OCI-LY1 (cell line): ENCODE results near the gene ANKRD33B.

Experiments
- H2AFZ ChIP-seq: fragments of 200-600 bp; sonication (generic), shearing (Covaris generic); 2 replicates; pipeline ENCODE4 v1.6.0; 2014; ENCODE audit warnings: antibody characterized with exemption, mild to moderate bottlenecking, low read length
- H3F3A ChIP-seq: fragments of 200-600 bp; sonication (generic), shearing (Covaris generic); 2 replicates; pipeline ENCODE4 v1.6.0; 2014; ENCODE audit warnings: mild to moderate bottlenecking, antibody characterized with exemption, low read length, moderate library complexity; ENCODE audit not compliant: insufficient read depth
- H3K27ac ChIP-seq: fragments of 200-600 bp; sonication (generic); 2 replicates; pipeline ENCODE4 v1.5.1; 2014; ENCODE audit warnings: low read length, mixed run types, mild to moderate bottlenecking, low read depth; ENCODE audit not compliant: poor library complexity, severe bottlenecking
- H3K27me3 ChIP-seq: fragments of 200-600 bp; sonication (generic); 2 replicates; pipeline ENCODE4 v1.6.0; 2014; ENCODE audit warnings: antibody characterized with exemption, mild to moderate bottlenecking, low read length, moderate library complexity; ENCODE audit not compliant: insufficient read depth
- H3K36me3 ChIP-seq: fragments of 200-600 bp; sonication (generic); 2 replicates; pipeline ENCODE4 v1.6.1; 2014; ENCODE audit warnings: mild to moderate bottlenecking, antibody characterized with exemption, low read length, moderate library complexity, mixed read lengths; ENCODE audit not compliant: insufficient read depth
- H3K4me1 ChIP-seq: fragments of 200-600 bp; sonication (generic); 2 replicates; pipeline ENCODE4 v1.5.1; 2014; ENCODE audit warnings: mild to moderate bottlenecking, low read length, moderate library complexity; ENCODE audit not compliant: insufficient read depth, severe bottlenecking
- H3K4me2 ChIP-seq: fragments of 200-600 bp; sonication (generic), shearing (Covaris generic); 2 replicates; pipeline ENCODE4 v1.6.1; 2014; ENCODE audit warnings: low read length
- H3K4me3 ChIP-seq: fragments of 200-600 bp; sonication (generic); 2 replicates; pipeline ENCODE4 v1.5.1; 2014; ENCODE audit warnings: low read length, low read depth, mild to moderate bottlenecking, mixed read lengths; ENCODE audit not compliant: poor library complexity, severe bottlenecking
- H3K79me2 ChIP-seq: fragments of 200-600 bp; shearing (Covaris generic); 2 replicates; pipeline ENCODE4 v1.6.1; 2016; ENCODE audit warnings: mixed run types, low read length, mixed read lengths; ENCODE audit not compliant: insufficient read depth
- H3K9ac ChIP-seq: fragments of 200-600 bp; sonication (generic), shearing (Covaris generic); 2 replicates; pipeline ENCODE4 v1.6.1; 2014; ENCODE audit warnings: mild to moderate bottlenecking, low read length, mixed read lengths
- H3K9me2 ChIP-seq: fragments of 200-600 bp; sonication (generic), shearing (Covaris generic); 2 replicates; pipeline ENCODE4 v1.6.1; 2014; ENCODE audit warnings: low read depth, mild to moderate bottlenecking, low read length, mixed read lengths
- H3K9me3 ChIP-seq: fragments of 200-600 bp; shearing (Covaris generic); 2 replicates; pipeline ENCODE4 v1.6.1; 2014; ENCODE audit warnings: low read length, mixed read lengths
- H4K20me1 ChIP-seq: fragments of 200-600 bp; sonication (generic), shearing (Covaris generic); 2 replicates; pipeline ENCODE4 v1.6.0; 2016; ENCODE audit warnings: mild to moderate bottlenecking, low read length; ENCODE audit not compliant: insufficient read depth
- EZH2 ChIP-seq: fragments of 200-600 bp; sonication (generic), shearing (Covaris generic); IDR thresholded peaks from 2 replicates; pipeline ENCODE4 v1.8.0; 2017; ENCODE audit warnings: borderline replicate concordance, mixed run types, mild to moderate bottlenecking, antibody characterized with exemption, low read length, moderate library complexity, mixed read lengths
- TF ChIP-seq, protein P1 (sequence below): fragments of 200-600 bp; sonication (generic), shearing (Covaris generic); IDR thresholded peaks from 2 replicates; pipeline ENCODE4 v1.5.1; 2017; ENCODE audit warnings: mild to moderate bottlenecking, antibody characterized with exemption, low read length, moderate library complexity, mixed read lengths

The ANKRD33B gene

DNA sequence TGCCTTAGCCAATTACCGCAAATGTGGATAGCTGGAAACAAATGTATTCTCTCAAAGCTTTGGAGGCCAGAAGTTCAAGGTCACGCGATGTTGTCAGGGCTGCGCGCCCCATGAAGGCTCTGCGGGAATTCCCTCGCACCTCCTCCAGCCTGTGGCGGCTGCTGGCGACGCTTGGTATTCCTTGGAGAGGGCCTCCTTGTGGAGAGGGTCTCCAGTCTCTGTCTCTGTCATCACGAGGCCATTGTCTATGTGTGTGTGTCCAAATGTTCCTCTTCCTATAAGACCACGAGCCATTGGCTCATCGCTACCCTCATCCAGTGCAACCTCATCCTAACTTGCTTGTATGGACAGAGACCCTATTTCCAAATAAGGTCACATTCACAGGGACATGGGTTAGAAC, 97.5 kb downstream of the ANKRD33B start:
- Histone ChIP-seq H3K9ac (no peak overlapping the region), H3K4me1 (no peaks in the 10 kb centered on the region), H4K20me1 (no peaks in the 10 kb centered on the region), H3K9me3 (no peaks in the 10 kb centered on the region), H3K4me2 (no peak overlapping the region), H3K36me3 (no peaks in the 10 kb centered on the region), H3K27me3 (peaks cover 5% of the 10 kb centered on the region; the same call in 1 of the 2 replicates), H2AFZ (no peak overlapping the region), H3F3A (no peaks in the 10 kb centered on the region), H3K79me2 (no peaks in the 10 kb centered on the region), H3K27ac (no peak overlapping the region), H3K4me3 (no peak overlapping the region), H3K9me2 (no peaks in the 10 kb centered on the region)
- no peak for TF ChIP-seq EZH2
- TF ChIP-seq, protein P1, sequence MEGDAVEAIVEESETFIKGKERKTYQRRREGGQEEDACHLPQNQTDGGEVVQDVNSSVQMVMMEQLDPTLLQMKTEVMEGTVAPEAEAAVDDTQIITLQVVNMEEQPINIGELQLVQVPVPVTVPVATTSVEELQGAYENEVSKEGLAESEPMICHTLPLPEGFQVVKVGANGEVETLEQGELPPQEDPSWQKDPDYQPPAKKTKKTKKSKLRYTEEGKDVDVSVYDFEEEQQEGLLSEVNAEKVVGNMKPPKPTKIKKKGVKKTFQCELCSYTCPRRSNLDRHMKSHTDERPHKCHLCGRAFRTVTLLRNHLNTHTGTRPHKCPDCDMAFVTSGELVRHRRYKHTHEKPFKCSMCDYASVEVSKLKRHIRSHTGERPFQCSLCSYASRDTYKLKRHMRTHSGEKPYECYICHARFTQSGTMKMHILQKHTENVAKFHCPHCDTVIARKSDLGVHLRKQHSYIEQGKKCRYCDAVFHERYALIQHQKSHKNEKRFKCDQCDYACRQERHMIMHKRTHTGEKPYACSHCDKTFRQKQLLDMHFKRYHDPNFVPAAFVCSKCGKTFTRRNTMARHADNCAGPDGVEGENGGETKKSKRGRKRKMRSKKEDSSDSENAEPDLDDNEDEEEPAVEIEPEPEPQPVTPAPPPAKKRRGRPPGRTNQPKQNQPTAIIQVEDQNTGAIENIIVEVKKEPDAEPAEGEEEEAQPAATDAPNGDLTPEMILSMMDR = no peak

DNA sequence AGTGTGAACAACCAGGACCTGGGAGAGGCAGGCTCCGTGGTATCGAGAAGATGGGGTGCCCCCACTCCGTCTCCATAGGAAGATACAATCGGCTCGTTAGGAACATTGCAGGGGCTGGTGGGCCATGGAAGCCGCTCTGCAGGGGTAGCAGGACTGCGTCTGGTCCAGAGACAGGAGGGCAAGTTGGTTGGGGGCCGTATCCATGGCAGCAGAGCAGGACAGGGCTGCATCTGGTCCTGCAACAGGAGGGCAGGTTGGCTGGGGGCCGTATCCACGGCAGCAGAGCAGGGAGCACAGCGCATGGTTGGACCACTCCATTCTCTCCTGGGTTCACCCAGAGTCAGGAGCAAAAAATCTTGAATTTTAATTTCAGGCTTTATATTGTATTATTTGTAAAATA, 98.2 kb downstream of the ANKRD33B start:
- peaks cover 5% of the 10 kb centered on the region; the same call in 1 of the 2 replicates for H3K27me3 ChIP-seq
- H3K79me2 ChIP-seq = no peaks in the 10 kb centered on the region
- TF ChIP-seq EZH2 = no peak
- TF ChIP-seq, protein P1 = no peak
- no peak overlapping the region for H2AFZ ChIP-seq
- H3K27ac ChIP-seq = no peak overlapping the region
- H3K4me1 ChIP-seq = no peaks in the 10 kb centered on the region
- H3K9me2 ChIP-seq = no peaks in the 10 kb centered on the region
- no peaks in the 10 kb centered on the region for H3K9me3 ChIP-seq
- H3K4me3 ChIP-seq = no peak overlapping the region
- H3K36me3 ChIP-seq = no peaks in the 10 kb centered on the region
- H3K4me2 ChIP-seq = no peak overlapping the region
- no peaks in the 10 kb centered on the region for H3F3A ChIP-seq
- no peaks in the 10 kb centered on the region for H4K20me1 ChIP-seq
- H3K9ac ChIP-seq = no peak overlapping the region

DNA sequence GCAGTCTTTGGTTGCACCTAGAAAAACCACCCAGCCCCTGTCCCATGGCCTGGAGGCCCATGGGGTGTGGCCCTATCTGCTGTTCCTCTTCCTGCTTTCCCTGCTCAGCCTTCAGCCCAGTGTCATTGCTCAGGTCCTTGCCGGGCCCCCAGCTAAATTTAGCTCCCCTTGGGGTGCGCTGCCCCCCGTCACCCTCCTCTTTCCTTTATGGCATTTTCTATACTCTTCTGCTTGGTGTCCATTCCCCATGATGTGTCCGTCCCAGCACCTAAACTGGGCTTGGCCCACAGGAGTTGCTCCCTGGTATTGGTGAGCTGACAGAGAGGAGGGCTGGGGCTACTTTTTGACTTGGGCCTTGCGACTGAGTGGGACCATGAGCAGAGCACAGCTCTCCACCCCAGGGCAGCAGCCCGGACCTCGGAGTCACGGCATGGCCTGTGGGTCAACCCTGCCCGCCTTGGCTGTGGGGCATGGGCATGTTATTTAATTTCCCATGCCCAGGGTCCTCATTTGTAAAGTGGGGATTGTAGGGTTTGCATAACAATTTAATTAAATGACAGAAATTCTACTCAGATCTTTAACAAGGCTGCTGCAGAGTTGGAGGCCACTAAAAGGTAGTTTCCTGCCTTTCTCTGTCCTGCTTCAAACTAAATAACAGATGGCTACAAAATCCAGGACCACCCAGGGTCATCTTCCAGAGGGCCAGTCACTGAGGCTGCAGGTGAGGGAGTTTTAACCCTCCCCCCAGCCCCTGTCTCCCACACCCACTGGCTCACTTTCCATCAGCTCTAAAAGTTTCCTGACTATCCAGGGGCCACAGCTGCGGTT, 99.0 kb downstream of the ANKRD33B start:
- no peaks in the 10 kb centered on the region for H3K79me2 ChIP-seq
- no peak overlapping the region for H3K4me2 ChIP-seq
- H3K27ac ChIP-seq = no peak overlapping the region
- no peaks in the 10 kb centered on the region for H3K36me3 ChIP-seq
- H4K20me1 ChIP-seq = no peaks in the 10 kb centered on the region
- no peaks in the 10 kb centered on the region for H3K9me2 ChIP-seq
- H2AFZ ChIP-seq = no peak overlapping the region
- no peak overlapping the region for H3K9ac ChIP-seq
- no peaks in the 10 kb centered on the region for H3K9me3 ChIP-seq
- peaks cover 5% of the 10 kb centered on the region; the same call in 1 of the 2 replicates for H3K27me3 ChIP-seq
- H3K4me3 ChIP-seq = no peak overlapping the region
- no peak for TF ChIP-seq EZH2
- TF ChIP-seq, protein P1 = no peak
- H3K4me1 ChIP-seq = no peaks in the 10 kb centered on the region
- no peaks in the 10 kb centered on the region for H3F3A ChIP-seq
